ENCODE results near the gene RFFL.
A peak's percentile ranks its signal among the peaks of the same experiment; 100 is the strongest.
"Not testable (repeated sequence)": the region's sequence is repeated elsewhere in the genome, so short reads cannot be mapped to it uniquely, and the experiment has no call there.

RFFL gene

DNA sequence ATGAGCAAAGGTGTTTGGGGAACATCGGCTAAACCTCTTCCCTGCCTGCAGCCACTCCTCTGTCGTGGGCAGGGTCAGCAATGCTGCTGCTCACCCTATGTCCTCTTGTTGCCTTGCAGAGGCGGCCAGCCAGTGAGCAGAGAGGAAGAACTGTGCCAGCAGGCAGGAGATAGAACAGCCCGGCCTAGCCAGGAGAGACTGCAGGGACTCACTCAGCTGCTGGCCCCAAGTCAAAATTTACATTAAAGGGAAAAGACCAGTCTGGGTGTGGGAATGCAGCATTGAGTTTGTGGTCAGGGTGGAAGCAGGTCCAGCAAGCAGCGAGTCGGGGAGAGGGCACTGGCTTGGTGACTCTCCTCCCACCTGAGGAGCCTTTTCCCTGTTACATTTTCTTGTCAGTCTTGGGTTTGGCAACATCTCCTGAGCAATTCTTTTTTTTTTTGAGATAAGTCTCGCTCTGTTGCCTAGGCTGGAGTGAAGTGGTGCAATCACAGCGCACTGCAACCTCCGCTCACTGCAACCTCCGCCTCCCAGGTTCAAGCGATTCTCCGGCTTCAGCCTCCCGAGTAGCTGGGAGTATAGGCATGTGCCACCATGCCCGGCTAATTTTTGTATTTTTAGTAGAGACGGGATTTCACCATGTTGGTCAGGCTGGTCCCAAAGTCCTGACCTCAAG is 60.5 kb downstream of the RFFL start:
- DNase-seq, result no peak

- no peak for DNase-seq
These were observed 62.0 kb downstream of the RFFL start for GRCh38 chr17:35001549-35001948.

DNA sequence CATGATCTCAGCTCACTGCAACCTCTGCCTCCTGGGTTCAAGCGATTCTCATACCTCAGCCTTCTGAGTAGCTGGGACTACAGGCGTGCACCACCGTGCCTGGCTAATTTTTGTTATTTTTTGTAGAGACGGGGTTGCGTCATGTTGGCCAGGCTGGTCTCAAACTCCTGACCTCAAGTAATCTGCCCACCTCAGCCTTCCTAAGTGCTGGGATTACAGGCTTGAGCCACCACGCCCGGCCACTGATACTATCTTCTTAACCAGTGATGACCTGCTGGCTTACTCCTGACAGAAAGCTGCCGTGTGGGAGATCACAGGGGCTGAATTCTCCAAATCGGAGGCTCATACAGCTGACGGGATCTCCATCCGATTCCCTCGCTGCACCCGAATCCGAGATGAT is 62.5 kb downstream of the RFFL start:
- DNase-seq, result not testable (repeated sequence)

- DNase-seq, result no peak
These were observed 64.1 kb downstream of the RFFL start for GRCh38 chr17:34999456-34999855.

GRCh38 chr17:34998205-34998604 is 65.3 kb downstream of the RFFL start:
- DNase-seq, result peak; percentile 67

DNA sequence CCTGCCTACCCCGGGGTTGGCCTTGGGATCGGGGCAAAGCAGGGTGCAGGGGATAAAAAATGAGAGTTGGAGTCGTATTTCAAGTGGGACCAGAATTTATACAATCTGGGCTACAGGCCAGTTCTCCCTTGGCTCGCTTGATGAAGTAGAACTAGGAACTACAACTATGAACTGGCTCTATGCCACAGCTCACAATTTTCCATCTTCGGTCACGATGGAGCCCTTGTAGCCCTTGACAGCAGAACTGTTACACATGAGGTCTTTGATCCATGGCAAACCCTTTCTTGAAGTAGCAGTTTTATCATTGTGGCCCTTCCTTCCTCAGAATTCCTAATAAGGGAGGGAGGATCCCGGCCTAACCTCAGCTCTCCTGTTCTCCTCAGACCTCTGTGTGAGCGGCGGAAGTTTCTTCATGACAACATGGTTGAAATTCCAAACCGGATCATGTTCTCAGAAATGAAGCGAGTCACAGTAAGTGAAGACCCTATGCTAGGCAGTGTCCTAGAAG is 66.1 kb downstream of the RFFL start:
- DNase-seq, result peak; percentile 89

DNA sequence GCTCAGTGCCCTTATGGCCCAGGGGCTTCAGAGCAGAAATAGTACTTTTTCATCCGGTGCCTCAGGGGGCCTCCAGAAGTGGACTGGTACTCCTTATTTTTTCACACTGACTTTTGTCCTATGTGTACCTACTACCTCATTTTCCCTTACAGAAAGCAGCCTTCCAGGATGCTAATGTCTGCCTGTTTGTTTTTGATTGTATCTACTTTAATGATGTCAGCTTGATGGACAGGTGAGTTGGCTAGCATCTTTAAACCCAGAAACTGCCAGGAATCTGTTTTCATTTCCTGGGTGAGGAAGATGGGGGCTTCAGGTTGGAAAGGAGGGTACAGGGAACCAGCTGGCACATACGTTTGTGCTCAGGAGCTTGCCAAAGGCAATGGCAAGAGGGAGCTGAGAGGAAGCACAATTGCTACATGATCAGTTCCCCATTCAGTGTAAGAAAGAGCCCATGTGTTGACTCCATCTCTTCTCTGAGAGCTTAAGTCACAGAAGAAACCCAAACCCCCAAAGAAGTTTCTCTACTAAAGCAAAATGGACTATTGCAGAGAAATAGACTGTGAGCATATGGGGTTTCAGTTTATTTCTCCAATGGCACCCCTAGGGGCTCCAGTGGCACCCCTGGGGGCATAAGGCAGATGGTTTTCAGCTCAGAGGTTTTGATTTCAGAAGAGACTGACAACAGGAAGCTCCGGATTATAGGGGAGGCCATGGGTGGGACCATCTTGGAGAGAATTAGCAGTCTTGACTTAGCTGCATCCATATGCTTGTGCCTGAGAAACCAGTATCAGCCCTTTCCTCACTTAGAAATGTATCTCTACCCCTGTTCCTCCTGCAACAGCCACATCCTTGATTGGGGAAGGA is 66.9 kb downstream of the RFFL start:
- DNase-seq, result no peak

DNA sequence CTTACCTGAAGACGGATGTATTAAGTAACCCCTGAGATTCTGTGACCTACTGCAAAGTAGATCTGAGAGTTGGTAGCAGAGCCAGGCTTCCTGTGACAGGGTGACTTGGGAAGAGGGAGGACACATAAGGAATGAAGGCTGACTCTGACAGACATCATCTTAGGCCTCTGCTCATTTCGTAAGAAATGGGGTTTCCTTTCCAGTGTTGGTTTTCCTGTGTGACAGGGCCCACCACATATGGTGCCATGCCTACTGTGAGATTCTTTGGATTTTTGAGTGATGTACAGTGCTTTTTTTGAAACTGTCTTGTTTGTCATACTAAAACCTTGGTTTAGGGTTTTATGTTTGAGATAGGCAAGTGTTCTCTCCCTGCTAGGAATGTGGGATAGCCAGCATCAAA is 70.5 kb downstream of the RFFL start:
- no peak for DNase-seq

- DNase-seq, result no peak
These were observed 71.9 kb downstream of the RFFL start for GRCh38 chr17:34991606-34992005.

- DNase-seq, result no peak
These were observed 72.6 kb downstream of the RFFL start for GRCh38 chr17:34990921-34991365.

- DNase-seq, result no peak
These were observed 74.0 kb downstream of the RFFL start for GRCh38 chr17:34989473-34989872.

GRCh38 chr17:34988644-34989043 is 74.9 kb downstream of the RFFL start:
- no peak for DNase-seq

GRCh38 chr17:34987232-34987631 is 76.3 kb downstream of the RFFL start:
- DNase-seq, result no peak

GRCh38 chr17:34981538-34982241 is 81.8 kb downstream of the RFFL start:
- DNase-seq, result peak; percentile 47

- peak; percentile 86 for DNase-seq
These were observed 82.6 kb downstream of the RFFL start for GRCh38 chr17:34980681-34981537.

DNA sequence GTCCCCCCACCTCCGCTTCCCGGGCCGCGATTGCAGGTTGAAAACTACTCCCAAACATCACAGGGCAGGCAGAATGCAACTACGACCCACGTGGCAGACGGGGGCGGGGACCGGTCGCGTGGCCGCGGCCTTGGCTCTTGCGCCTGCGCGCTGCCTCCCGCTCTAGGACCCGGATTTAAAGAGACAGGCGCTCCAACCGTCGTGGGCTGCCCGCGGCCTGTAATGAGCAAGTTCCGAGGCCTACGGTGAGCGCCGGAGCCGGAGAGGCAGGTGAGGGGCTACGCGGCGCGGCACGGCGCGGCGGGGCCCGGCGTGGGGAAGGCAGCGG is 83.2 kb downstream of the RFFL start, which contains the start of gene LIG3:
LIG3 (plus strand) TSS at position 160 of the 328 bp plus-strand sequence. CDS start 2,494 bp downstream, outside the sequence.
- DNase-seq, result peak; percentile 94

- peak; percentile 14 for DNase-seq
These were observed 83.7 kb downstream of the RFFL start for GRCh38 chr17:34979650-34980352.

GRCh38 chr17:34979153-34979552 is 84.4 kb downstream of the RFFL start:
- no peak for DNase-seq

GRCh38 chr17:34974794-34975785 is 88.4 kb downstream of the RFFL start:
- no peak for DNase-seq

DNA sequence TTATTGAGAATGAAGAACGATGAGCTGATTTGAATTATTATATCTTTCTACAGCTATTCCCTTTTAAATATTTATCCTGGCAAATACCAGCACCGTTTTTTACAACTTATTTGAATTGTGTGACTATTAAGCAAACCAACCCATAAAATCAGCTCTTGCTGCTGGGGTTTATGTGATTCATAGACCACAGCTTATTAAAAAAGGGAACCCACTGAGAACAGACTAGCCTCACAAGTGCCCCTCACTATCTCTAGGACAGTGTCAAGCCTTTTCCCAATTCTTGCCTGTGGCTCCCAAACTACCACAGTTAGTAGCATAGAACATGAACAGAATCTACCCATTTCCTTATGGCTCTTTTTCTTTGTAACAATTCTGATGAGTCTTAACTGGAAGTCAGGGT is 89.3 kb downstream of the RFFL start:
- no peak for DNase-seq
